ENCODE measurements around the gene CFDP1.
"Not testable (repeated sequence)": the region's sequence is repeated elsewhere in the genome, so short reads cannot be mapped to it uniquely, and the experiment has no call there.

DNA sequence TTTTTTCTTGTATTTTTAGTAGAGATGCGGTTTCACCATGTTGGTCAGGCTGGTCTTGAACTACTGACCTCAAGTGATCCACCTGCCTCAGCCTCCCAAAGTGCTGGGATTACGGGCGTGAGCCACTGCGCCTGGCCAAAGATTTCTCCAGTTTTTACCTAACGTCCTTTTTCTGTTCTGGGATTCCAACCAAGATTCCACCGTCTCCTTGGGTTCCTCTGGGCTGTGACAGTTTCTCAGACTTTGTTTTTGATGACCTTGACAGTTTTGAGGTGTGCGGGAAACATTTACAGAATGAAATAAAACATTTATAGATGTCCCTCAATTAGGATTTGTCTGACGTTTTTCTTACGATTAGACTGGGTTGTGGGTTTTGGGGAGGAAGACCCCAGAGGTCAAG lies 163.9 kb downstream of the CFDP1 start:
- TF ChIP-seq POLR2A (IDR thresholded peaks at IDR 0.05), result not testable (repeated sequence)
- TF ChIP-seq, protein P1, sequence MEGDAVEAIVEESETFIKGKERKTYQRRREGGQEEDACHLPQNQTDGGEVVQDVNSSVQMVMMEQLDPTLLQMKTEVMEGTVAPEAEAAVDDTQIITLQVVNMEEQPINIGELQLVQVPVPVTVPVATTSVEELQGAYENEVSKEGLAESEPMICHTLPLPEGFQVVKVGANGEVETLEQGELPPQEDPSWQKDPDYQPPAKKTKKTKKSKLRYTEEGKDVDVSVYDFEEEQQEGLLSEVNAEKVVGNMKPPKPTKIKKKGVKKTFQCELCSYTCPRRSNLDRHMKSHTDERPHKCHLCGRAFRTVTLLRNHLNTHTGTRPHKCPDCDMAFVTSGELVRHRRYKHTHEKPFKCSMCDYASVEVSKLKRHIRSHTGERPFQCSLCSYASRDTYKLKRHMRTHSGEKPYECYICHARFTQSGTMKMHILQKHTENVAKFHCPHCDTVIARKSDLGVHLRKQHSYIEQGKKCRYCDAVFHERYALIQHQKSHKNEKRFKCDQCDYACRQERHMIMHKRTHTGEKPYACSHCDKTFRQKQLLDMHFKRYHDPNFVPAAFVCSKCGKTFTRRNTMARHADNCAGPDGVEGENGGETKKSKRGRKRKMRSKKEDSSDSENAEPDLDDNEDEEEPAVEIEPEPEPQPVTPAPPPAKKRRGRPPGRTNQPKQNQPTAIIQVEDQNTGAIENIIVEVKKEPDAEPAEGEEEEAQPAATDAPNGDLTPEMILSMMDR (IDR thresholded peaks at IDR 0.05), result not testable (repeated sequence)
